Suppressor macrophage (primary cell): ENCODE data around the gene MRPL2.
"Not testable (repeated sequence)": the region's sequence is repeated elsewhere in the genome, so short reads cannot be mapped to it uniquely, and the experiment has no call there.

Experiments used
- DNase-seq, 4 experiments: peaks; one replicate each; pipeline ENCODE4 v3.0.0-alpha.2; 2020 to 2022

The MRPL2 gene

DNA sequence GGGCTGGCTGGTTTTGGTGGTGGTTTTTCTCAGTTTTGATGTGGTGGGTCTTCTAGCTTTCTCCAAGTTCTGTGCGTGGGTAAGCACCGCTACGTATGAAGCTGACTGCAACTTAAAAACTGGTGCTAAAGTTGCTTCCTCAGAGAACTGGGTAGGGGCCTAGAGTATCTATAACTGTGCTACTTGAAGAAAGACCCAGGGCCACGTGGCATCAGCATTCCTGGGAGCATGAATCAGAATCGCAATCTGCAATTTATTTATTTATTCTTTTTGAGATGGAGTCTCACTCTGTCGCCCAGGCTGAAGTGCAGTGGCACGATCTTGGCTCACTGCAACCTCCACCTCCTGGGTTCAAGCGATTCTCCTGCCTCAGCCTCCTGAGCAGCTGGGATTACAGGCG lies 22.7 kb upstream of the MRPL2 start:
- not testable (repeated sequence) for DNase-seq

DNA sequence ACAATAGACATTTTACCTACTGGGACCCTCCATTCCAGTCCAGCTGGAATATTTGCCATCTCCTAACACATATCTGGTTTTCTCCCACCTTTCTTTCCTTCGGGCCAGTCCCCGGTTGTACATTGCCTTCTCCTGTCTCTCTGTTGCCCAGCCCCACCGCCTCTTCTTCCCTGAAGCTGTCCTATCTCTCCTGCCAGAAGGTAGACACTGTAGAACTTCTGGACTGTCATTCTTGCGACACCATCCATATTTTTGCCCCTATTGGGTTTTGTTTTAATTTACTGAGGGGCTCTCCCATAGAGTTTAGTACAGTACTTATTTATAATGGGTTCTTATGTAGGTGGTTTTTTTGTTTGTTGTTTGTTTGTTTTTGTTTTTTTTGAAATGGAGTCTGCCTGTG lies 21.8 kb upstream of the MRPL2 start:
- DNase-seq = no peak

DNA sequence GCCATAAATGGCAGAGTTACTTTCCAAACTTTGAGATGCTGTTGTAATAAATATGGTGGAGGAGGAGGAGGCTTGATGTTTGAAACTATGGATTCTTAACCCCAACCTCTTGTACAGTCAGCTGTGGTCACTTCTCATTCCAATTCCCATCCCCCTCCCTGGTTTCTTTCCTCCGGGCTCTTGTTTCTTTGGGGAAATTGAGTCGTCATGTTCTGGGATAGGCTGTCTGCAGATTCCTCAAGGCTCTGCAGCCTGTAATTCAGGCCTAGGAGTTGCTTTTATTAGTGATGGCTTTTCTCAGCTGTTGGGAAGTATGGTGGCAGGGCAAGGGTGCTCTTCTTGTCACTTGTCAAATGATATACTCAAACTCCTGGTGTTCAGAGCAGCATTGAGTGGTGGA lies 19.5 kb upstream of the MRPL2 start:
- DNase-seq = no peak

DNA sequence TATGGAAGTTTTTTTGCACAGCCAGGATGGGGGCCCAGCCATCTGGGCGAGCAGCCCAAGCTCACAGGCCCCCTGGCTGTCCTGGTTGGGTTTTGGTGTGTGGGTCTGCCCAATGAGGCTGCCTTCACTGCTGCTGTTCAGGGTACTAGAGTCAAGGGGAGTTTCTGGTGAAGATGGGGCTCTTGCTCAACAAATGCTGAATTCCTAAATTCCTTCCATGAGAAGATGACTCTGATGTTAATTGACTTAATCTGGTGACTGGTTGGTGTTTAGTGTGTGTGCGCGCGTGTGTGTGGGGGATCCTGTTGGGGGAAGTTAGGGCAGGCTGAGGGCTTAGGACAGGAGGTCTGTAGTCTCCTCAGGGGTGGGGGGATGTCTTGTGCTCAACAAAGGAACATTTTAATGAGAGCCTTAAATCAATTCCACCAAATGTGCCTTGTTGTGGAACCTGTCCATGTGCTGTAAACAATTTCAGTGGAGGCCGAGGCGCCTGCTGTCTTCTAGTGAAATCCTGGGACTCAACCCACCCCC lies 18.8 kb upstream of the MRPL2 start:
- no peak for DNase-seq

DNA sequence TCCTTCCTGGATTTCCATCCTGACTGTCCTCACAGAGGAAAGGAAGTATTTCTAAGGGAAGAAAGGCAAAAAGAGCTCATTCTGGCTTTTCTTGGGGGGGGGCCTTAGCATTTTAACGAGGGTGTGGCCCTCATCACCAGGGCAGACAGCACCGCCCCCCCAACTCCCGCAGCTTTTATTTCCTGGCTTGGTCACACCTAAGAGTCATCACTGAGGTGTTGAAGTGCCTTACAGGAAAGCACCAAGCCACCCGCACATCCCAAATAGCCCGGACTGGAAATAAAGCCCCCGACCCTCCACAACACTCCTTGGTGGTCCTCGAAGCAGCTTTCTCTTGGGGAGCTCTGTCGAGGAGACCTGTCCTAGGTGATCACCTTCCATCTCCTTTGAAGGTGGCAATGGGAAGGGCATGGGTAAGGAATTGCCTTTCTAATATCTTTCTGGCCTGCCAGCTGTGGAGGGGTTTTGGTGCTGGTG lies 18.1 kb upstream of the MRPL2 start:
- no peak for DNase-seq

DNA sequence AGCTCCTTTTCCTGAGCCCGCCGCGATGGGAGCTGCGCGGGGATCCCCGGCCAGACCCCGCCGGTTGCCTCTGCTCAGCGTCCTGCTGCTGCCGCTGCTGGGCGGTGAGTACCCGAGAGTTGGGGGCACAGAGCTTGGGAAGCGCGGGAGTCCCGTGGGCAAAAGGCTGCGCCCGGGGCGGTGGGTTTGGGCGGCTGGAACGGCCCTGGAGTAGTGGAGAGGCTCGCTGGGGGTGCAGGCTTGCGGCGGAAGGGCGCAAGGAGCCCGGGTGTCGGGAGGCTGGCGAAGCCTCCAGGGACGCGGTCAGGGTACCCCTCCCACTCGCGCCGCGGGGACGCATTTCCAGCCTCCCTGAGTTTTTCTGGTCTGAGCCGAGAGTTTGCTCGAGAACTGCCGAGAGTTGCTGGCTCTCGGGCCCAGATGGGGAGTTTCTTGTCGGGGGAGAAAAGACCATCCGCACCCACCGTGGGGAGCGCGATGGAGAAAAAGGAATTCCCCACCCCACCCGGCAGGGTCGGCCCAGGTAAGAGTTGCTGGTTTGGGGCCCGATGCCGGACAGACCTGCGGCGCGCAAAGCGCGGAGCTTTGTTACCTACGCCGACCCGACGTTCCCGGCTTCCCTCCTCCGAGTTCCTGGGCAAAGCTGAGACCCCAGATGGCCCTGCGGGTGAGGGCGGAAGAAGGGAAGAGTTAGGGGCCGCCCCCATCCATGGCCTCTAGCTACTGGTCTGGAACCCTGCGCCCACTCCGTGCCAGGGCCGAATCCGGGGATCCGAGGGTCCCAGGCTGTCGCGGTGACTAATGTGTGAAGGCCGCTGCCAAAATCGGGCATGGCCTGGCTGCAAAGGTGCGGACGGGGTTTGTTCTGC lies 17.5 kb upstream of the MRPL2 start:
- DNase-seq = peak in 1 of 4 experiments; percentile 17

DNA sequence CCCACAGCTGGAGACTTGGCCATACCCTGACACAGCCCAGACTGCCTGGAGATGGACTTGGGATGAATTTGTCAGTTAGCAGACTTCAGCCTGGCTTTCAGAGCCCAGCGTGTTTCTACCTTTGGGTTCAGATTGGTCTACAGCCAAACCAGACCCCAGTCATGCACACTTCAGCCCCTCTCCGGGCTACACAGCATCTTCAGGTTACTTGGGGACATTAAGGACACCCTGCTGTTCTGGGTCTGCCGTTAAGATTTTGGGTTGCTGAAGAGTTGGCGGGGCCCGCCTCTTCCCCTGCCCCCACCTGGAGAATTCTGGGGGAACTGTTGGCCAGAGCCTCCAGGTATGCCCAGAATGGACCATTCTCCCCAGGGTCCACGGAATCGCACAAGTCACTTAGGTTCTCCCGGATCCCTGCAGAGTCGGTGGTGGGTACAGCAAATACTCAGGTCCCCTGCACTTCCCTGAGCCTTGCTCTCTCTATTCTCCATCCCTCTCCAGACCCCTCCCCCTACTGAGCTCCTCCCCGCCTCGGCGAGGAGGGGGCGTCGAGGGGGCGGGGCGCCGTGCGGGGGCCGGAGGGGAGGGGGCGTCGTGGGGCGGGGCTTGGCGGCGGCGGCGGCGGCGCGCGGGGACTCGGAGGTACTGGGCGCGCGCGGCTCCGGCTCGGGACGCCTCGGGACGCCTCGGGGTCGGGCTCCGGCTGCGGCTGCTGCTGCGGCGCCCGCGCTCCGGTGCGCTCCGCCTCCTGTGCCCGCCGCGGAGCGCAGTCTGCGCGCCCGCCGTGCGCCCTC lies 16.6 kb upstream of the MRPL2 start, which contains the start of gene PTK7:
TSS of gene PTK7 (plus strand) at position 645 of the 794 bp plus-strand sequence. CDS start 175 bp downstream, outside the sequence.
- peak in 3 of 4 experiments; percentile 17 to 57 (median 43) for DNase-seq

DNA sequence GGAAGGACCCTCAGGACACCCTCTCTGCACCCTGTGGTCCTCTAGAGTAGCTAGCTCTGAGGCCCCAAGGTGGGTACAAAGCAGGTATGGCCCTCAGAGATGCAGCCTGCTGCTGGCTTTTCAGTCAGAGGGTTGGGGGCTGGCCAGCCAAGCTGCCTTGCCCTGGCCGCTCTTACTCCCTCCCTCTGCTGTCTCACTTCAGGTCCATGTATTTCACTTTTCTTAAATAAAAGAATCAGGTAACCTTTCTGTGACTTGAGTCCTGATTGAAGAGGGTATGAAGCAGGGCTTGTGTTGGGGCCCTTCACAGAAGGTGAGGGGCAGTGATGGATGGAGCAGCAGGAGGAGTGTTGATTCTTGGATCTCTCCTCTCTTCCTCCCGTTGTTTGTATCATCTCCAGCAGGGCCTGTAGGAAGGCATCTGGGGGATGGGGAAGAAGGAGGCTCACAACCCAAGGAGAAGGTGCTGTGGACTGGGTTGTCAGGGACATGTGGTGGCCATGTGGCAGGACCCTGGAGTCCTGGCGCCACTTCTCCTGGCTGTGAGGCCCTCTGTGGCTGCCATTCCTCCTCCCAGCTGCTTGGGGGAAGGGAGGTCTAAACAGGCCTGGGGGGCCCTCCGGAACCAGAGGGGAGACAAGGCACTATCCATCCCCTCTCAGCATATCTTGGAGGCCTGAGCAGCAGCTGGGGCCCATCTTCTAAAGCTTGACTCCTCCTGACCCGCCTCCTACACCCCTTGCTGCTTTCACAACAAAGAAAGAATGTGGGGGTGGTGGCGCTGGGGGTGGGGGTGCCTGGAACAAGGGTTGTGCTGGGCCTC lies 15.8 kb upstream of the MRPL2 start:
- no peak for DNase-seq

DNA sequence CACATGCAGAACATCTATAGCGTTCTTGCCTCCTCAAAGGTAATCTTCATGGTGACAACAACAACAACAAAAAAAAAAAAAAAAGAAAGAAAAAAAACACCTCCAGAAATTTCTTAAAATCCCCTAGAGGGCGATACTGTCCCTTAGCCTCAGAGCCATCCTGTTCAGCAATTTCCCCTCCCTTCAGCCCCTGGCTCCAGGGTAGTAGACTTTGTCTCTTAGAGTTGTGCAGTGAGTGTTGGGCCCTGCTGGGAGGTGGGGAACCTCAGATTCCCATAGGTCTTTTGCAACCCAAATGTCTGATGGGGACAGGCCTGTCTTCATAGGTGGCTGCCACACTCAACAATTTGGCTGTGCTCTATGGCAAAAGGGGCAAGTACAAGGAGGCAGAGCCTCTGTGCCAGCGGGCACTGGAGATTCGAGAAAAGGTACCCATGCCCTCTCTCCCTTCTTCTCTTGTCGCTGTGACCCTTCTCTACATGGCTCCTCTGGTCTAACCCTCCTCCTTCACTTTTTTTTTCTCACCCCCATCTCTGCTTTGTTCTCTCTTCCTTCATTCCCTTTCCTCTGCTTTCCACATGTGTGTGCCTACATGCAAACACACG lies 10.9 kb upstream of the MRPL2 start:
- DNase-seq = peak in 3 of 4 experiments; percentile 47 to 55 (median 52)

DNA sequence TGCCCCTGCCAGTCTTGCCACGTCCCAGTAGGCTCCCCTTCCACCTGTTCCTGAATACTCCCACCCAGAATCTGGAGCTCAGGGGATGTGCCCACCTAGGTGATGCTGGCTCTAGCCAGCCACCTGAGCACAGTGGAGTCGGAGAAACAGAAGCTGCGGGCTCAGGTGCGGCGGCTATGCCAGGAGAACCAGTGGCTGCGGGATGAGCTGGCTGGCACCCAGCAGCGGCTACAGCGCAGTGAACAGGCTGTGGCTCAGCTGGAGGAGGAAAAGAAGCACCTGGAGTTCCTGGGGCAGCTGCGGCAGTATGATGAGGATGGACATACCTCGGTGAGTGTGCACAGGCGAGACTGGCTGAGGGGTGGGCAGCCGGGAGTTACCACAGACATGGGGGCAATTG lies 3.6 kb upstream of the MRPL2 start:
- no peak for DNase-seq

DNA sequence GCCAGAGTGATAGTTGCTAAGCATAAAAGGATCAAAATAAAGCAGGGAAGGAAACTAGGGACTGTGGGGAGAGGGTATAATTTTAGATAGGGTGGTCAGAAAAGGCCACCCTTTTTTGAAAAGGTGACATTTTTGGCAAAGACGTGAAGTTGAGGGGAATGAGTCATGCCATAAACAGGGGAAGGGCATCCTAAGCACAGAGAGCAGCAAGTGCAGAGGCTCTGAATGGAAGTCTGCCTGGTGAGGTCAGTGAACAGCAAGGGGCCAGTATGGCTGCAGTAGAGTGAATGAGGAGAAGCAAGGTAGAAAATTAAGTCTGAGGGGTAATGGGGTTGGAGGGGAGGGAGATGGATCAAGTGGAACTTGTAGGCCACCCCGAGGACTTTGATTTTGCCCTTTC lies 2.6 kb upstream of the MRPL2 start:
- no peak for DNase-seq

DNA sequence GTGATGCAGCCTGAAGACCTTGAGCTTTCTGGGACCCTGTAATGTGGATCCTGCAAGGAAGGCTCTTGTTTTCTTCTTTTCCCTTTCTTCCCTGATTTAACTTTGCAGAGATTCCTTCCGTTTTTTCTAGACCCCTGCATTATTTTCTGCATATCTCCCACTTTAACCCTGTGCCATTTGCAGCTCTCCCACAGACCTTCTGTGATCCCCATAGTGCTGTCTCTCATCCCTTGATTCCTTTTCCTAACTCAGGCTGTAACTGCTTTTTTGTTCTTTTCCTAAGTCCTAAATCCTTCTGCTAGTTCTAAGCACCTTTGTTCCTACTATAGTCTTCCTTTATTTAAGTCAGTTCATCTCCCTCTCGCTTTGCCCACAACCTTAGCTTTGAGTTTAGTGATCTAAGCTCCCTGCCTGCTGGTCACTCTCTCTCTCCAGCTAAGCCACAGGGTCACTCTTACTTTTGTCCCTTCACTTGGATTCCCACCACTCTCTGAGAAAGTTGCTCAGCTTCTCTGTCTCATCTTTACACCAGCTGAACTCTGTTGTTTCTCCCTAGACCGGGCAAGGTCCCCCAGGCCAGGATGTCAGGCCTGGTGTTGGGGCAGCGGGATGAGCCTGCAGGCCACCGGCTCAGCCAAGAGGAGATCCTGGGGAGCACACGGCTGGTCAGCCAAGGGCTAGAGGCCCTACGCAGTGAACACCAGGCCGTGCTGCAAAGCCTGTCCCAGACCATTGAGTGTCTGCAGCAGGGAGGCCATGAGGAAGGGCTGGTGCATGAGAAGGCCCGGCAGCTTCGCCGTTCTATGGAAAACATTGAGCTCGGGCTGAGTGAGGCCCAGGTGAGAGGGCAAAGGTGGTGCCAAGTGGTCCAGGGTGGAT lies 1.8 kb upstream of the MRPL2 start:
- DNase-seq = no peak

DNA sequence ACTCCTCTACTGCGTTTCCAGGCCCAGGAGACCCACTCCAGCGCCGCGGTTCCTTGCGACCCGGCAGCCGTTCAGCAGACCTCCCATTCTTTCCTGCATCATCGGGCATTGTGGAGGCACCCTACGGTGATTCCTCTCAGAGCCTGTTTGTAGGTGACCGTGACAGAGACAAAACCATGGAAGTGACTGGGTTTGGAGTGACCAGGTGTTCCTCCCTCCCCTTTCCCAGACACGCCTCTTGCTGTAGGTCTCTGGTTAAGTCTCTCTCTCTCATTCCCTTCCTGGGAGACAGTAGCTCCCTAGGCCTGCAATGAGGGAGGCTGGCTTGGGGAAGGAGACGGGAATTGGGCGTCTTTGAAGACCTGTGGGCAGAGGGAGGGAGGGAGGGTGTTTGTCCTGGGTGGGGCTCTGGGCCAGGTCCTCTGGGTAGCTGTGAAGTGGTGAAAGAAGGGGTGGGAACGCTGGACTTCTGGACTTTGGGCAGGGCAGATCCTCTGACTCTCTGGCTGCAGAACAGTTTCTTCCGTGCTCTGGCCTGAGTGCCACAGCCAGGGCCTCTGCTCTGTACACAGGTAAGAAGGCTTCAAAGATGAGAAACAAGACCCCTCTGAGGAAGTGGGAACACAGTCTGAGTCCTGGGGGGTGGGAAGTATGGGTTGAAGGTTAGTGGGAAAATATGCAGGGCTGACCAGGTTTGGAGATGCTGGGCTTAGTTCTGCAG lies 960 bp upstream of the MRPL2 start:
- peak in 1 of 4 experiments; percentile 15 for DNase-seq

DNA sequence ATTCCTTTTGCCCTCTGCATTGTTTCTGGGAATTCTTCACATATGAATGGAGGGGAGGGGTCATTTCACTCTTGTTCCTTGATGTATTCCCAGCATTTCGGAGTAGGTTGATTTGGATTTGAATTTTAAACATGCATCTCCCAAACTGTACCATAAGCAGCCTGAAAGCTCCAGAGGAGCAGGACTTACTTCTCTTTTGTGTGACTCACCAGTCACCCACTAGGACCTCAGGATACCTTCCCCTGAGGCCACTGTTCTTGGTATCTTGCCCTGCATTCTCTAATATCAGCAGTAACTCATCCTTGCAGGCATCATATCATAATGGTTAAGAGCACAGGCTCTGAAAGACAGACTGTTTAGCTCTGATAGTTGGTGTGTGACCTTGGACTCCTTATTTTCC lies 703 bp downstream of the MRPL2 start:
- peak; percentile 34 to 62 (median 37) for DNase-seq

DNA sequence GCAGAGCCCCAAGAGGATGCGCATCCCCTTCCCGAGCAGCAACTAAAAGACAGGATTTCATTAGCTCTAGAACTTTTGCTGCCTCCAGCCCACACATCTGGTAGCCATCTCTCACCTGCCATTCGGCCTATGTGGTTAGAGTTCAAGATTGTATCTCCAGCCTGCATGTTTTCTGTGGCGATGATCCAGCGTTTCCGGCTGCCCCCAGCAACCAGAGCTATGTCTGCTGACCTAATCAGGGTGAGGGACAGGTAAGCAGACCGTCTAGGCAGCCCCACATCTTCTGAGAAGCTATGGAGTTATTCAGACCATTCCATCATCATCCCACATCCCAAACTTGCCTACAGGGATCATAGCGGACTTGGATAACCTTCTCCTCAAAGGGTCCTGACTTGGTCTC lies 3.3 kb downstream of the MRPL2 start:
- no peak for DNase-seq

DNA sequence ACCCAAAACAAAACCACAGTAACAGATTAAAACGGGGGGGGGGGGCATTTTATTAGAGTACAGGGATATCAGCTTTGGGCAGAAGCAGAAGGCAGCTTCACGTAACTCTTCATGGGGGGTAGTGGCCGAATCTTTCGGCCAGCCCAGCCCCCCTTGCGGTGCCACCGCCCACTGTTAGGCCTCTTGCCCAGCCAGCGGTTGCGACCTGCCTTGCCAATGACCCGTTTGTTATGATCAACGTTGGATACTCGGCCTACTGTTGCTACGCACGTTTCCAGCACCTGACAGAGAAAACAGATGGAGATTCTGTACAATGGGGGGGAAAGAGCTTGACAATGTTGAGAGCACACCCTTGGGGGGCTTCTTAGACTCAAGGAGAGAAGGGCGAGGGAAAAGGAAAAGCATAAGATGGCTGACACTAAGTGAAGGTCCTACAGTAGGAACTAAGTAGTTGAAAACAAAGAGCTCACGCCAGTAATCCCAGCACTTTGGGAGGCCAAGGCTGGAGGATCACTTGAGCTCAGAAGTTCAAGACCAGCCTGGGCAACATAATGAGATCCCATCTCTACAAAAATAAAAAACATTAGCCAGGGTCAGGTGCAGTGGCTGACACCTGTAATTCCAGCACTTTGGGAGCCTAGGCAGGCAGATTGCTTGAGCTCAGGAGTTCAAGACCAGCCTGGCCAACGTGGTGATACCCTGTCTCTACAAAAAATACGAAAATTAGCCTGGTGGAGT lies 4.9 kb downstream of the MRPL2 start:
- no peak for DNase-seq

DNA sequence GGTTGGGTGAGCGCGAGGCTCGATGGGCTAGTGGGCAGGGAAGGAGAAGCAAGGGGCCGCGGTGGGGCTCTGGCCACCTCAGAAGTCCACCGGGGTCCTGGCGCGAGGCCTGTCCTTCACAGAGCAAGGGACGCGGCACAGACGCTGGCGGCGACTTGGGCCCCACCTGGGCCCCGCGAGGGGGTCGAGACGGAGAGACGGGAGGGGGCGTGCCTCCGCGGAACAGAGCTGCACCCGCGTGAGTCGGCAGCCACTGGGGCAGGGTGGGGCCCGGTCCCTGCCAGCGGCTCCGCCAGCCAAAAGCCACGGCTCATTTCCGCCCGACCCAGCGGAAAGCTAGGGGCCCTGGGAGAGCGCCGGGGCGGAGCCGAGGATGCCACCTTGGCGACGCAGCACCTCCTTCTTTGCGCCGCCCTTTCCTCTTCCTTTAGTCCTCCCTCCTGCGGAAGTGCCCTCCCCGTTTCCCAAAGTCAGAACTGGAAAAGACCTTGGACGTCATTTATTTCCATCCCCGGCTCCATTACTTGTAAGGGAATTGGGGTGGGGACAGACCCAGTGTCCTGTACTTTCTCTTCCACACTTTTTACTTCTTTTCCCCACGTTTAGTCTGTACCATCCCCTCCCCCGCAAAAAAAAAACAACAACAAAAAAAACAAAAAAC lies 5.6 kb downstream of the MRPL2 start, which contains the start of gene CUL7:
TSS of gene CUL7 (minus strand) at position 307 of the 661 bp plus-strand sequence. CDS start 1,063 bp downstream, outside the sequence.
- DNase-seq = peak; percentile 93 to 97 (median 95)

DNA sequence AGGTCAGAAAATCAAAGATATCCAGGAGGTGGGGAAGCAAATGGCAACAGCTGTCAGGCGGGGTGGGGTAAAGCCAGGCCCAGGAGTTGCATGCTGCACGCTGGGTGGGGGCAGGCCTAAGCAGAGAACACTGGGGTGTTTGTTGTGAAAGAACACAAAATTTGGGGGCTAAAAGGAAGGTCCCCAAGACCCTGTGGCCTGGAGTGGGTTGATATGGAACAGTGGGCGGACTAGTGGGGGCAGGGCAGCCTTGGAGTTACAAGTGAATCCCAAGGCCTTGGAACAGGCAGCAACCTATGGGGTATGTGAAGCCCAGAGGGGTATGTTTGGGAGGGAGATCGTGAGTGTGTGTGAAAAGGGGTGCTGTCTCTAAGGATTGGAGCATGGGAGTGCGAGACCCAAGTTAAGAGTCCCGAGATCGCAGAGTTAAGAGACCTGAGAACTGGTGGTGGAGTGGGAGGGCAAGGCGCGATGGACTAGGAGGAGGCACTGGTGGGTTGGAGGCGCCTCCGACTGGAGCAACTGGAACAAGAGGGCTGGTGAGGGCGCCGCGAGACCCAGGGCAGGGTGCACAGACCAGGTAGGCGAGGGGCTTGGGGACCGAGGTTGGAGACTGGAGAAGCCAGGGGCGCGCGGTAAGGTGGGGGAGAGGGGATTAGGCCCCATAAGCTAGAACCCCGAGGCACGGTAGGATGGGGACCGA lies 6.2 kb downstream of the MRPL2 start:
- peak; percentile 8 to 50 (median 32) for DNase-seq
